ENCODE data around the gene CDK5RAP1.

The CDK5RAP1 gene

GRCh38 chr20:33328157-33329137, 72.9 kb downstream of the CDK5RAP1 start:
- no peak for ATAC-seq

GRCh38 chr20:33325350-33325749, 76.0 kb downstream of the CDK5RAP1 start:
- TF ChIP-seq CREB5 (CRISPR knock-in tag; IDR thresholded peaks at IDR 0.05; ENCODE audit: low read depth) (no peak), BACH2 (CRISPR knock-in tag; IDR thresholded peaks at IDR 0.05; ENCODE audit: borderline replicate concordance) (no peak), ZFP3 (CRISPR knock-in tag; IDR thresholded peaks at IDR 0.05) (no peak), TCF4 (CRISPR knock-in tag; IDR thresholded peaks at IDR 0.05; ENCODE audit: borderline replicate concordance) (no peak), OSR1 (CRISPR knock-in tag; IDR thresholded peaks at IDR 0.05) (no peak)
- ATAC-seq, result no peak

More at GRCh38 chr20:33328157-33329137, 72.9 kb downstream of the CDK5RAP1 start:
- TF ChIP-seq CSDC2 (CRISPR knock-in tag; IDR thresholded peaks at IDR 0.05), result no peak
- TF ChIP-seq ZFP30 (CRISPR knock-in tag; IDR thresholded peaks at IDR 0.05), result no peak
- no peak for TF ChIP-seq ISL1 (CRISPR knock-in tag; IDR thresholded peaks at IDR 0.05)
- no peak for TF ChIP-seq BACH2 (CRISPR knock-in tag; IDR thresholded peaks at IDR 0.05; ENCODE audit: borderline replicate concordance)
- TF ChIP-seq CSRNP3 (CRISPR knock-in tag; IDR thresholded peaks at IDR 0.05), result no peak
- no peak for TF ChIP-seq TSHZ2 (CRISPR knock-in tag; IDR thresholded peaks at IDR 0.05)
- TF ChIP-seq ZNF8 (CRISPR knock-in tag; IDR thresholded peaks at IDR 0.05), result no peak
- TF ChIP-seq PPARA (CRISPR knock-in tag; IDR thresholded peaks at IDR 0.05; ENCODE audit: borderline replicate concordance), result no peak
- no peak for TF ChIP-seq ARNTL (CRISPR knock-in tag; IDR thresholded peaks at IDR 0.05; ENCODE audit: borderline replicate concordance, low read depth)
- TF ChIP-seq ZNF70 (CRISPR knock-in tag; IDR thresholded peaks at IDR 0.05), result no peak
- TF ChIP-seq RARB (CRISPR knock-in tag; IDR thresholded peaks at IDR 0.05), result no peak
- no peak for TF ChIP-seq OSR1 (CRISPR knock-in tag; IDR thresholded peaks at IDR 0.05)
- no peak for TF ChIP-seq ZC3H10 (CRISPR knock-in tag; IDR thresholded peaks at IDR 0.05)
- no peak for TF ChIP-seq TOX (CRISPR knock-in tag; IDR thresholded peaks at IDR 0.05; ENCODE audit: borderline replicate concordance)
- no peak for TF ChIP-seq ESRRG (CRISPR knock-in tag; IDR thresholded peaks at IDR 0.05)
- TF ChIP-seq POU6F1 (CRISPR knock-in tag; IDR thresholded peaks at IDR 0.05; ENCODE audit: borderline replicate concordance, low read depth), result no peak
- TF ChIP-seq ZFP3 (CRISPR knock-in tag; IDR thresholded peaks at IDR 0.05), result no peak
- TF ChIP-seq GLIS3 (CRISPR knock-in tag; IDR thresholded peaks at IDR 0.05), result no peak

- ATAC-seq, result no peak
- TF ChIP-seq POU6F1 (CRISPR knock-in tag; IDR thresholded peaks at IDR 0.05; ENCODE audit: borderline replicate concordance, low read depth), result no peak
- TF ChIP-seq ZNF70 (CRISPR knock-in tag; IDR thresholded peaks at IDR 0.05), result no peak
- no peak for TF ChIP-seq ZNF8 (CRISPR knock-in tag; IDR thresholded peaks at IDR 0.05)
- no peak for TF ChIP-seq RARB (CRISPR knock-in tag; IDR thresholded peaks at IDR 0.05)
These were observed 78.1 kb downstream of the CDK5RAP1 start for GRCh38 chr20:33323236-33323635.
